Left ventricle myocardium inferior (tissue), 1 donor: Measurements from ENCODE around the gene MAP3K15. TPM values are rescaled to one million over a fixed set of nuclear protein-coding genes. Genes with fewer than 3 reads are reported as not detected.

Experiments
- DNase-seq: peaks from one replicate; pipeline ENCODE4 v3.0.0-alpha.2; 2020
- H3K27ac ChIP-seq: fragments of 200-600 bp; replicated peaks from 2 replicates; pipeline ENCODE4 v1.8.0; 2021
- H3K27me3 ChIP-seq: fragments of 200-600 bp; 2 replicates; pipeline ENCODE4 v1.8.0; 2021; ENCODE audit warnings: low read depth
- H3K36me3 ChIP-seq: fragments of 200-600 bp; 2 replicates; pipeline ENCODE4 v1.8.0; 2021
- H3K4me1 ChIP-seq: fragments of 200-600 bp; 2 replicates; pipeline ENCODE4 v1.8.0; 2021
- H3K4me3 ChIP-seq: fragments of 200-600 bp; 2 replicates; pipeline ENCODE4 v1.8.0; 2021; ENCODE audit warnings: mild to moderate bottlenecking, moderate library complexity
- H3K9me3 ChIP-seq: fragments of 200-600 bp; replicated peaks from 2 replicates; pipeline ENCODE4 v1.8.0; 2021
- CTCF ChIP-seq: fragments of 200-600 bp; IDR thresholded peaks from 2 replicates; pipeline ENCODE4 v1.8.0; 2021; ENCODE audit warnings: antibody characterized with exemption, mild to moderate bottlenecking, borderline replicate concordance
- intact Hi-C: fragments of 100-400 bp; cut with micrococcal nuclease; formaldehyde crosslinking; loops from one replicate; pipeline ENCODE4 v1.11.0; 2022
- total RNA-seq: library from RNA; stranded (reverse); fragmentation: NEBNext Ultra II Directional; extraction: Animal tissue kit (Norgen Biotek cat#: 25700); gene quantifications from one replicate; pipeline ENCODE4 v1.2.1, GENCODE V29; 2021
- donor health status: DM: no; HTN: yes; CAD: no; lungs with severe emphysema.

MAP3K15 gene
- total RNA-seq, 1 donor from 2014 or later = not detected

- no peaks in the 10 kb centered on the region for H3K9me3 ChIP-seq
- DNase-seq = no peak
- H3K4me1 ChIP-seq = no peaks in the 10 kb centered on the region
- no peak for TF ChIP-seq CTCF
- no peak overlapping the region for H3K27ac ChIP-seq
- no peaks in the 10 kb centered on the region for H3K36me3 ChIP-seq
- H3K4me3 ChIP-seq = peak overlapping the region; percentile 63
- no peaks in the 10 kb centered on the region for H3K27me3 ChIP-seq
- intact Hi-C loops = no loop called here
Measured at GRCh38 chrX:19372547-19373331, 142.6 kb downstream of the MAP3K15 start.

- peak; percentile 46 for DNase-seq
- no peaks in the 10 kb centered on the region for H3K9me3 ChIP-seq
- H3K4me1 ChIP-seq = no peaks in the 10 kb centered on the region
- H3K27me3 ChIP-seq = no peaks in the 10 kb centered on the region
- peak overlapping the region; percentile 63 for H3K4me3 ChIP-seq
- H3K36me3 ChIP-seq = no peaks in the 10 kb centered on the region
- peak; percentile 70 for TF ChIP-seq CTCF
- H3K27ac ChIP-seq = no peak overlapping the region
- intact Hi-C loops = no loop called here
Measured at GRCh38 chrX:19372170-19372546, 143.2 kb downstream of the MAP3K15 start.

- no peak overlapping the region for H3K27ac ChIP-seq
- TF ChIP-seq CTCF = no peak
- H3K27me3 ChIP-seq = no peaks in the 10 kb centered on the region
- H3K4me3 ChIP-seq = no peak overlapping the region
- no peaks in the 10 kb centered on the region for H3K4me1 ChIP-seq
- H3K9me3 ChIP-seq = no peaks in the 10 kb centered on the region
- no peak for DNase-seq
- no peaks in the 10 kb centered on the region for H3K36me3 ChIP-seq
- intact Hi-C loops = no loop called here
Measured at GRCh38 chrX:19370061-19370460, 145.2 kb downstream of the MAP3K15 start.

- H3K4me1 ChIP-seq = no peaks in the 10 kb centered on the region
- no peak for DNase-seq
- H3K27ac ChIP-seq = no peak overlapping the region
- H3K9me3 ChIP-seq = no peaks in the 10 kb centered on the region
- H3K36me3 ChIP-seq = peaks cover 5% of the 10 kb centered on the region
- no peak overlapping the region for H3K4me3 ChIP-seq
- no peaks in the 10 kb centered on the region for H3K27me3 ChIP-seq
- no peak for TF ChIP-seq CTCF
- intact Hi-C loops = no loop called here
Measured at GRCh38 chrX:19368576-19368975, 146.7 kb downstream of the MAP3K15 start.

GRCh38 chrX:19361701-19362100 is 153.6 kb downstream of the MAP3K15 start:
- intact Hi-C loops = no loop called here
- Histone ChIP-seq H3K27ac (no peak overlapping the region), H3K9me3 (no peaks in the 10 kb centered on the region), H3K4me1 (no peaks in the 10 kb centered on the region), H3K36me3 (peaks cover 45% of the 10 kb centered on the region), H3K27me3 (no peaks in the 10 kb centered on the region), H3K4me3 (no peak overlapping the region)
- TF ChIP-seq CTCF = no peak
- DNase-seq = no peak
